Thoracic aorta (tissue), 2 donors: ENCODE data around the gene GADD45GIP1. TPM values are rescaled to one million over a fixed set of nuclear protein-coding genes. Genes with fewer than 3 reads are reported as not detected.
A peak's percentile ranks its signal among the peaks of the same experiment; 100 is the strongest.

Source experiments
- ATAC-seq: fragments of 150-250 bp; one replicate; pipeline ENCODE4 v1.8.0; 2017; ENCODE audit warnings: low read depth; ENCODE audit not compliant: insufficient number of reproducible peaks, low FRiP score
- DNase-seq: peaks from one replicate; pipeline ENCODE4 v3.0.0-alpha.2; 2020; ENCODE audit warnings: low spot score
- H3K27ac ChIP-seq, 2 donors: fragments of 200-600 bp; sonication (generic); 1 replicate in 1 of 2; 2 replicates in 1 of 2; pipeline ENCODE4 v1.5.1; 2016; ENCODE audit warnings: mild to moderate bottlenecking in 2 of 2, moderate library complexity in 2 of 2
- H3K27me3 ChIP-seq: fragments of 200-600 bp; sonication (generic); replicated peaks from 2 replicates; pipeline ENCODE4 v1.6.0; 2016; ENCODE audit warnings: mild to moderate bottlenecking; ENCODE audit not compliant: insufficient read depth
- H3K36me3 ChIP-seq: fragments of 200-600 bp; sonication (generic); one replicate; pipeline ENCODE4 v1.5.1; 2016
- H3K4me1 ChIP-seq, 2 donors: fragments of 200-600 bp; sonication (generic); 1 replicate in 1 of 2; 2 replicates in 1 of 2; pipeline versions ENCODE4 v1.5.1 to v1.6.0; 2016; ENCODE audit warnings: low read depth in 2 of 2, mild to moderate bottlenecking in 1 of 2; ENCODE audit not compliant: control insufficient read depth in 1 of 2
- H3K4me3 ChIP-seq: fragments of 200-600 bp; sonication (generic); 2 replicates; pipeline ENCODE4 v1.5.1; 2016; ENCODE audit warnings: mild to moderate bottlenecking
- H3K9me3 ChIP-seq: fragments of 200-600 bp; sonication (generic); 2 replicates; pipeline ENCODE4 v1.5.1; 2016
- total RNA-seq, 2 donors: library from RNA; depleted of rRNA; stranded (reverse); fragments of >200 nt; gene quantifications; one replicate each; pipeline versions ENCODE4 v1.1.0 to v1.2.3, GENCODE V29; 2016
- TF ChIP-seq, protein P1 (sequence below): fragments of 200-600 bp; sonication (generic); IDR thresholded peaks from one replicate; pipeline ENCODE4 v1.5.1; 2019; ENCODE audit warnings: antibody characterized with exemption

GADD45GIP1 gene
- total RNA-seq, 2 donors from 2014 or later: 30.2 to 42.8 TPM

DNA sequence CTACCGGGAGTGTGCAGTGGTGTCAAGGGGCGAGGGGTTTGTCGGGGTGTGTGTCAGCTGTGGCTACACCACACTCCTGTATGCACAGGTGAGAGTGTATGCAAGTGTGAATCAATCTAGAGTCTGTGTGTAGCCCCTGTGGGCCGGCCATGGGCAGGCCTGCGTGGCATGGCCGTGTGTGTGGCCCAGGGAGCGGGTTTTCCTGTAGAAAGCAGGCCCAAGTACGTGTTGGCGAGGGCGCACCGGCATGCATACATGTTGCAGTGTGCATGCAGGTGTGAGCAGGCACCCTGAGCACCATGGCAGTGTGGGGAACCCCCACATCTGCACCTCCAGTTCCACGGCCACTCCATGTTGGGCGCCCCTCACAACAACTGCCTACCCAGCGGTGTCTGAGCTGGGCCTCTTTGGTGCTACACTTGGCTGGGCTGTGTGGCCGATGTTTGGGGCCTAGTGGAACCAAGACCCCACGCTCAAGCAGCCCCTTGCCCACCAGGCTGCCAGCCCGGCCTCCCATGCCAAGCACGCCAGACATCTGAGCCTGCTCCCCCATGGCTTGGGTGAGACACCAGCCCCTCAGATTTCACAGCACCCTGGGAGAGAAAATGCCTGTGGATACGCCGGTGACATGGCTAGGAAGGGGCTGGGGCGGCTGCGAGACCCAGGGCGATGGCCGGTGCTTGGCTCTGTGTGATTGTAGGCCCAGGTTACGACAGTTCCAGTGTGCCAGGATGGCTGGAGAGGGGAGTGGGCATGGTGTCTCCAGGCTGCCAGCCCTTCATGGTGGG, 40.4 kb upstream of the GADD45GIP1 start:
- Histone ChIP-seq H3K27me3 (no peaks in the 10 kb centered on the region), H3K4me3 (peak overlapping the region; percentile 93), H3K9me3 (no peaks in the 10 kb centered on the region), H3K4me1 (peaks cover 12 to 52% of the 10 kb centered on the region in 2 donors), H3K27ac (peak overlapping the region; percentile 94 to 99), H3K36me3 (no peaks in the 10 kb centered on the region)
- ATAC-seq (no peak), DNase-seq (no peak)
- TF ChIP-seq, protein P1, sequence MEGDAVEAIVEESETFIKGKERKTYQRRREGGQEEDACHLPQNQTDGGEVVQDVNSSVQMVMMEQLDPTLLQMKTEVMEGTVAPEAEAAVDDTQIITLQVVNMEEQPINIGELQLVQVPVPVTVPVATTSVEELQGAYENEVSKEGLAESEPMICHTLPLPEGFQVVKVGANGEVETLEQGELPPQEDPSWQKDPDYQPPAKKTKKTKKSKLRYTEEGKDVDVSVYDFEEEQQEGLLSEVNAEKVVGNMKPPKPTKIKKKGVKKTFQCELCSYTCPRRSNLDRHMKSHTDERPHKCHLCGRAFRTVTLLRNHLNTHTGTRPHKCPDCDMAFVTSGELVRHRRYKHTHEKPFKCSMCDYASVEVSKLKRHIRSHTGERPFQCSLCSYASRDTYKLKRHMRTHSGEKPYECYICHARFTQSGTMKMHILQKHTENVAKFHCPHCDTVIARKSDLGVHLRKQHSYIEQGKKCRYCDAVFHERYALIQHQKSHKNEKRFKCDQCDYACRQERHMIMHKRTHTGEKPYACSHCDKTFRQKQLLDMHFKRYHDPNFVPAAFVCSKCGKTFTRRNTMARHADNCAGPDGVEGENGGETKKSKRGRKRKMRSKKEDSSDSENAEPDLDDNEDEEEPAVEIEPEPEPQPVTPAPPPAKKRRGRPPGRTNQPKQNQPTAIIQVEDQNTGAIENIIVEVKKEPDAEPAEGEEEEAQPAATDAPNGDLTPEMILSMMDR: no peak

DNA sequence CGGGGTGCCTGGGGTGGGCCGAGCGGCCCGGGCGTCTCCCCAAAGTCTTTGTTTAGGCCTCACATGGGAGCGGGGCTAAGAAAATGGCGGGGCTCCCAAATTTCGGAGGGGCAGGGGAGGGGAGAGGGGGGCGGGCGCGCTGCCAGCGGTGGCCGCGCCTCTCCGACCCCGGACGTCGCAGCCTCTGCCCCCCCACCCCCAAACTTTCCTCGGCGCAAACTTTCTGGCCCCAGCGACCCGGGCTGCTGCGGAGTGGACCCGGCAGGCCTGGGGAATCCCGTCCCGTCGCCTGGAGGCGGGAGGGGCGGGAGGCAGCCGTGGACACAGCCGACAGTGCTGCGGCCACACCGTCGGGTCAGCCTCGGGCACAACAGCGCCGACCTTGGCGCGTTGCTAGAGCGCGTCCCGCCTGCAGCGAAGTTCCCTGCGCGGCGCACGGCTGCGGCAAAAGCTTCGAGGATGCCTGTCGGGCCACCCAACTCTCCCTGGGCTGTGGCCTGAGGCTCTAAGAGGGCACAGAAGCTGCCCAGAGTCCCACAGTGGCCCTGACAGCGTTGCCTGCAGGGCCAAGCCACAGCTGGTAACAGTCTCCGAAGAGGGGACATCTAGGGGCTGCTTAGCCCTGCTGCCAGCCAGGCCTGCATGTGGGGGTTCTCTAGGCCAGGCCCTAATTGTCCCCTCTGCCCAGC, 39.5 kb upstream of the GADD45GIP1 start:
- Histone ChIP-seq H3K27me3 (no peaks in the 10 kb centered on the region), H3K27ac (peak overlapping the region; percentile 94 to 99), H3K4me1 (peaks cover 12 to 49% of the 10 kb centered on the region in 2 donors), H3K4me3 (peak overlapping the region; percentile 93), H3K36me3 (no peaks in the 10 kb centered on the region), H3K9me3 (no peaks in the 10 kb centered on the region)
- TF ChIP-seq, protein P1: no peak
- ATAC-seq (no peak), DNase-seq (no peak)

DNA sequence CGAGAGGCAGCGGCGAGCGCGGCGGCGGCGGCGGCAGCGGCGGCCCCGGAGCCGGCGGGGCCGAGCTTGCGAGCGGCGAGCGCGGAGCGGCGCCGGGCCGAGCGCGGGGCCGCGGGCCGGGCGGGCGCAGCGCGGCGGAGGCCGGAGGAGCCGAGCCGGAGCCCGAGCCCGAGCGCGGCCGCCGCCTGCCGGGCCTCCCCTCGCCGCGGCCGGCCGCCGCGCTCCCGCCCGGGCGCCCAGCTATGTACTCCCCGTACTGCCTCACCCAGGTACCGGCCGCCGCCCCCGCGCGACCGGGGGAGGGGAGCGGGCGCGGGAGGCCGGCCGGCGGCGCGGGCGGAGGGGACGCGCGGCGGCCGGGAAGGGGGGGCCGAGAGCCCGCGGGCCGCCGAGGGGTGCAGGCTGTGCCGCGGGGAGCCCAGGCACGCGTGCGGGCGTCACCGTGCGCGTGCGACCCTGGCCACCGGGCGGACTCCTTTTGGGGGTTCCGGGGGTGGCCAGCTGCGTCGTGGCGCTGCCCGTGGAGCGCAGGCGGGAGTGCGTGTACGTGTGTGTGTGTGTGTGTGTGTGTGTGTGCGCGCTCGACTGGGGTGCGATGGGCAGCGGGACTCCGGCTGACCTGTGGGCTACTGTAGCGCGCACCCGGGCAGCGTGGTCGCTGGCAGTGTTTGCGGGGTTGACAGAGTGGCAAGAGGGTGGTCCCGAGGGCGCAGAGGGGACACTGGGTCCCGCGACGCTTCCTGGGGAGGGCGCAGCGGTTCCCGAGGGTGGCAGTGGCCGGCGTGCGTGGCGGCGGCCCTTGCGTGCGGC, 38.8 kb upstream of the GADD45GIP1 start:
- Histone ChIP-seq H3K4me3 (peak overlapping the region; percentile 93), H3K4me1 (peaks cover 7 to 41% of the 10 kb centered on the region in 2 donors), H3K27me3 (no peaks in the 10 kb centered on the region), H3K27ac (peak overlapping the region; percentile 94 to 99), H3K9me3 (no peaks in the 10 kb centered on the region), H3K36me3 (no peaks in the 10 kb centered on the region)
- ATAC-seq: no peak
- DNase-seq: no peak
- TF ChIP-seq, protein P1: no peak

DNA sequence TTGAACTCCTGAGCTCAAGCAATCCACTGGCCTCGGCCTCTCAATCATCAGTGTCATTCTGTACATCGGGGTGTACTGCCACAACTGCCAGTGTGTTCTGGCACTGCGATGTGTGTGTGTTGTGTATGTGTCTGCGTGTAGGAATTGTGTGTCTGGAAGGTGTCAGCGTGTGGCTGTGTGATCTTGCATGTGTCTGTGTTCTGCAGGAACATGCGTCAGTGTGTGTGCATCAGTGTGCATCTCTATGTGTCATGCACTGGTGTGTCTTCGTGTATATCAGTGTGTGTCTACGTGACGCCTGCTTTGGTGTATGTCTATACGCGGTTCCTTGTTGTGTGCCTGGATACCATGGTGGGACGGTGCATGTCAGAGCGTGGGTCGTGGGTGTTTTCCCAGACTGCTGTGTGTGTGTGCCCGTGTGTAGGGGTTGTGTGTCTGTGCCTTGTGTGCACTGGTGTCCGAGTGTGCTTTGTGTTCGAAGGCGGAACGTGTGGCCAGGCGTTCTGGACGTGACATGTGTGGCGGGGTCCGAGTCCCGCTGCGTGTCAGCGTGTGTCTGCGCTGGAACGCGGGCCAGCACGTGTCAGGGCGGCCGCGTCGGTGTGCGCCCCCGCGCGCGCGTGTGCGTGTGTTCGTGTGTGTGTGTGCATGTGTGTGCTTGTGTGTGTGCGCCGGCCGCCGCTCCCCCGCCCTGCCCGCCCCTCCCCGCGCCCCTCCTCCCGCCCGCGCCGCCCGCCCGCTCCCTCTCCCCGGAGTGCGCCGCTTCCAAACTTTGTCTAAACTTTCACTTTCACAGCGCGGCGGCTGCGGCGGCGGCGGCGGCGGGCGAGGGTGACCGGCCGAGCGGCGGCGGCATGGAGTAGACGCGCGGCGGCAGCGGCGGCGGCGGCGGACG, 37.9 kb upstream of the GADD45GIP1 start, which contains the start of gene NFIX:
Gene NFIX (plus strand): TSS at position 775 of the 895 bp plus-strand sequence. CDS start 363 bp downstream, outside the sequence.
- TF ChIP-seq, protein P1: no peak
- Histone ChIP-seq H3K4me3 (peak within 1 kb of the TSS; percentile 93), H3K9me3 (no peaks in the 10 kb centered on the region), H3K4me1 (peaks cover 4 to 33% of the 10 kb centered on the region in 2 donors), H3K27ac (peak within 1 kb of the TSS; percentile 94 to 99), H3K36me3 (no peaks in the 10 kb centered on the region), H3K27me3 (no peaks in the 10 kb centered on the region)
- DNase-seq: no peak
- ATAC-seq: peak; percentile 12
